GM12878 (cell line): ENCODE data around the gene STX1B. TPM values are rescaled to one million over a fixed set of nuclear protein-coding genes. Genes with fewer than 3 reads are reported as not detected.

ENCODE experiments used
- ATAC-seq: fragments of 200-7000 bp; cut with Tn5 transposase; 3 replicates; pipeline ENCODE4 v1.9.1; 2020; ENCODE audit warnings: mild to moderate bottlenecking, moderate library complexity
- BruUV-seq: library from RNA; stranded (reverse); fragments of 400-500 nt; replicated peaks from 2 replicates; lab custom pipeline; 2021; lab: Mats Ljungman, UMichigan
- CTCF ChIA-PET: fragments of 300-600 bp; sonication (Branson Sonifier 250); formaldehyde crosslinking; extraction: SDS; loops from one replicate; lab custom pipeline; 2021; ENCODE audit warnings: inconsistent platforms; lab: Yijun Ruan, JAX
- POLR2A ChIA-PET: fragments of 350-600 bp; formaldehyde crosslinking; extraction: SDS; loops from one replicate; lab custom pipeline; 2021; ENCODE audit warnings: inconsistent platforms; lab: Charles Lee
- RAD21 ChIA-PET: fragments of 300-600 bp; sonication (Branson Sonifier 250); formaldehyde crosslinking; loops from one replicate; lab custom pipeline; 2023; ENCODE audit warnings: antibody characterized with exemption; ENCODE audit not compliant: unreplicated experiment; lab: Charles Lee
- SMC1A ChIA-PET: fragments of 300-600 bp; sonication (Branson Sonifier 250); formaldehyde crosslinking; loops from one replicate; lab custom pipeline; 2023; ENCODE audit not compliant: unreplicated experiment, uncharacterized antibody; lab: Charles Lee
- DNase-seq: peaks from one replicate; pipeline ENCODE4 v3.0.0-alpha.2; 2011; ENCODE audit warnings: low read depth, low spot score
- FAIRE-seq: peaks from 3 replicates; lab custom pipeline; 2011; peaks lifted over from hg19 to GRCh38; lab: Jason Lieb, UNC
- H2AFZ ChIP-seq: 2 replicates; pipeline ENCODE4 v1.6.0; 2011; ENCODE audit warnings: low read depth, low read length, control low read depth; ENCODE audit not compliant: control insufficient read depth
- H3K27ac ChIP-seq: 2 replicates; pipeline ENCODE4 v1.5.1; 2011; ENCODE audit warnings: control low read depth; ENCODE audit not compliant: control insufficient read depth, insufficient read depth
- H3K27me3 ChIP-seq, 2 experiments: replicated peaks in 1 of 2; 2 replicates each; pipeline versions ENCODE4 v1.6.0 to v1.6.1; 2011; ENCODE audit warnings: low read length in 1 of 2; ENCODE audit not compliant: control insufficient read depth in 2 of 2, insufficient read depth in 2 of 2
- H3K36me3 ChIP-seq, 2 experiments: 2 replicates each; pipeline ENCODE4 v1.5.1; 2011; ENCODE audit warnings: low read length in 1 of 2; ENCODE audit not compliant: control insufficient read depth in 2 of 2, insufficient read depth in 2 of 2
- H3K4me1 ChIP-seq: 2 replicates; pipeline ENCODE4 v1.6.1; 2011; ENCODE audit warnings: mild to moderate bottlenecking, low read length, moderate library complexity, mixed read lengths; ENCODE audit not compliant: control insufficient read depth, insufficient read depth
- H3K4me2 ChIP-seq: 2 replicates; pipeline ENCODE4 v1.6.0; 2011; ENCODE audit warnings: control low read depth; ENCODE audit not compliant: control insufficient read depth, insufficient read depth
- H3K4me3 ChIP-seq: fragments of 200-600 bp; sonication (generic); 2 replicates; pipeline ENCODE4 v1.5.1; 2016
- H3K79me2 ChIP-seq: 2 replicates; pipeline ENCODE4 v1.6.0; 2011; ENCODE audit warnings: low read length; ENCODE audit not compliant: control insufficient read depth, insufficient read depth
- H3K9ac ChIP-seq: 2 replicates; pipeline ENCODE4 v1.8.0; 2011; ENCODE audit warnings: low read length, control low read depth, mixed read lengths; ENCODE audit not compliant: control insufficient read depth, insufficient read depth
- H3K9me3 ChIP-seq: replicated peaks from 3 replicates; pipeline ENCODE4 v1.5.1; 2011; ENCODE audit warnings: mild to moderate bottlenecking, low read length; ENCODE audit not compliant: control insufficient read depth, insufficient read depth
- H4K20me1 ChIP-seq: 2 replicates; pipeline ENCODE4 v1.6.0; 2011; ENCODE audit not compliant: control insufficient read depth, insufficient read depth
- BRCA1 ChIP-seq: IDR thresholded peaks from 2 replicates; pipeline ENCODE4 v1.6.1; 2011; ENCODE audit warnings: low read depth, low read length, improper control_type of control experiment
- CBX3 ChIP-seq: fragments of 200-600 bp; sonication (generic); IDR thresholded peaks from 2 replicates; pipeline ENCODE4 v1.6.1; 2016; ENCODE audit warnings: low read depth, borderline replicate concordance
- CHD2 ChIP-seq: IDR thresholded peaks from 2 replicates; pipeline ENCODE4 v1.6.1; 2011; ENCODE audit warnings: low read depth, low read length, improper control_type of control experiment, borderline replicate concordance
- EP300 ChIP-seq, 2 experiments: fragments of 150-350 bp in 1 of 2; IDR thresholded peaks; 2 replicates each; pipeline ENCODE4 v1.6.1; 2011 to 2012; ENCODE audit warnings: low read depth in 2 of 2, low read length in 2 of 2, borderline replicate concordance in 1 of 2, improper control_type of control experiment in 1 of 2, inconsistent platforms in 1 of 2; ENCODE audit not compliant: control insufficient read depth in 1 of 2
- HCFC1 ChIP-seq: fragments of 150-350 bp; IDR thresholded peaks from 2 replicates; pipeline ENCODE4 v1.6.1; 2014; ENCODE audit warnings: low read length
- IKZF1 ChIP-seq: fragments of 450-650 bp; conservative IDR thresholded peaks from 2 replicates; pipeline ENCODE4 v1.6.1; 2017; ENCODE audit warnings: antibody characterized with exemption, mild to moderate bottlenecking
- KDM1A ChIP-seq: fragments of 200-600 bp; sonication (generic); IDR thresholded peaks from 2 replicates; pipeline ENCODE4 v1.6.1; 2016; ENCODE audit warnings: borderline replicate concordance
- MLLT1 ChIP-seq: fragments of 450-650 bp; IDR thresholded peaks from 2 replicates; pipeline ENCODE4 v1.6.1; 2016; ENCODE audit warnings: mild to moderate bottlenecking
- NRF1 ChIP-seq: conservative IDR thresholded peaks from 2 replicates; pipeline ENCODE4 v1.6.1; 2011; ENCODE audit warnings: mild to moderate bottlenecking, low read depth, low read length, improper control_type of control experiment
- SREBF1 ChIP-seq: IDR thresholded peaks from 2 replicates; pipeline ENCODE4 v1.6.1; 2012; ENCODE audit warnings: mild to moderate bottlenecking, low read length
- TCF7 ChIP-seq: IDR thresholded peaks from 2 replicates; pipeline ENCODE4 v1.6.1; 2014; ENCODE audit warnings: antibody characterized with exemption, borderline replicate concordance
- USF2 ChIP-seq: IDR thresholded peaks from 2 replicates; pipeline ENCODE4 v1.6.1; 2011; ENCODE audit warnings: low read depth, low read length, improper control_type of control experiment, borderline replicate concordance
- ZNF217 ChIP-seq: fragments of 450-650 bp; IDR thresholded peaks from 2 replicates; pipeline ENCODE4 v1.6.1; 2017; ENCODE audit warnings: antibody characterized with exemption, mild to moderate bottlenecking
- WGBS: methylation state at CpG from one replicate; pipeline ENCODE4 v1.1.6; 2016; ENCODE audit warnings: low lambda C conversion rate; ENCODE audit not compliant: insufficient replicate concordance, insufficient coverage; ENCODE audit errors: missing lambda C conversion rate; 5-methylcytosine and 5-hydroxymethylcytosine counted together
- in situ Hi-C: fragments of 300-500 bp; cut with MboI; formaldehyde crosslinking; loops from 9 replicates; pipeline ENCODE4 v1.14.3; 2018; ENCODE audit warnings: mixed read lengths
- intact Hi-C: fragments of 100-400 bp; cut with micrococcal nuclease; formaldehyde crosslinking; loops from one replicate; pipeline ENCODE4 v1.14.2; 2022; ENCODE audit not compliant: unreplicated experiment
- polyA plus RNA-seq, 11 experiments: library from polyadenylated mRNA; depleted of rRNA in 4 of 11; unstranded in 6 of 11; stranded (reverse) in 5 of 11; fragments of >200 nt; fragmentation: Nextera tagmentation in 4 of 11; fragmentation: Illumina TruSeq in 1 of 11; extraction: Ambion mirVana in 4 of 11; extraction: Trizol in 1 of 11; gene quantifications; 1 replicate in 1 of 11; 2 replicates in 10 of 11; pipeline versions ENCODE4 v1.2.1 to v1.2.3, GENCODE V29; 2011 to 2016; ENCODE audit warnings: inconsistent platforms in 2 of 11, missing spikeins in 2 of 11, low read depth in 1 of 11
- total RNA-seq, 4 experiments: library from RNA; depleted of rRNA in 3 of 4; stranded (reverse); fragments of >200 nt in 3 of 4; fragmentation: Illumina TruSeq in 1 of 4; extraction: Trizol in 1 of 4; gene quantifications; 2 replicates each; pipeline versions ENCODE4 v1.2.1 to v1.2.3, GENCODE V29; 2013 to 2021

The STX1B gene
- total and polyA plus RNA-seq, 10 of the 15 experiments (the other 5 are each of a cell fraction or from before 2014, with no cell fraction given) = 0.22 to 2.5 (median 1.1) TPM

GRCh38 chr16:31008551-31008950 is 1.9 kb downstream of the STX1B start:
- Histone ChIP-seq H3K27ac (no peak overlapping the region), H3K9me3 (no peaks in the 10 kb centered on the region)
- no peak for TF ChIP-seq MLLT1
- TF ChIP-seq HCFC1 = no peak
- no peak for TF ChIP-seq CHD2
- TF ChIP-seq, all 136 proteins: peak for 0
- no peak overlapping the region for H3K4me3 ChIP-seq
- ChIA-PET RAD21 (interaction anchor here (0.8 kb wide), 1 partner anchor 14 kb away, joined by 6 read pairs; no protein-coding TSS in a partner anchor), POLR2A (interaction anchor here (1.1 kb wide), 1 partner anchor 11 kb away, joined by 4 read pairs; no protein-coding TSS in a partner anchor), SMC1A (interaction anchor here (0.6 to 1.0 kb wide), 4 partner anchors 8 to 293 kb away, joined by 3 read pairs; no protein-coding TSS in a partner anchor), CTCF (interaction anchor here (1.1 to 2.0 kb wide), 3 partner anchors 23 to 84 kb away, joined by 4 to 5 read pairs (median 4); no protein-coding TSS in a partner anchor)
- H4K20me1 ChIP-seq = no peaks in the 10 kb centered on the region
- DNase-seq (no peak), FAIRE-seq (no peak), ATAC-seq (no peak)
- in situ Hi-C loops (no loop called here), intact Hi-C loops (no loop called here)
- no TSS peak for BruUV-seq
- no peaks in the 10 kb centered on the region for H3K36me3 ChIP-seq
- no peak overlapping the region for H2AFZ ChIP-seq
- H3K4me1 ChIP-seq = no peaks in the 10 kb centered on the region
- H3K27me3 ChIP-seq = peaks cover 3 to 10% of the 10 kb centered on the region in 2 experiments
- no peak overlapping the region for H3K9ac ChIP-seq
- WGBS = 46% methylated on average over 5 of the region's 5 CpGs
- H3K79me2 ChIP-seq = no peaks in the 10 kb centered on the region
- no peak overlapping the region for H3K4me2 ChIP-seq

GRCh38 chr16:31008149-31008548 is 2.3 kb downstream of the STX1B start:
- Histone ChIP-seq H3K4me3 (no peak overlapping the region), H3K4me1 (no peaks in the 10 kb centered on the region), H2AFZ (no peak overlapping the region), H3K9me3 (no peaks in the 10 kb centered on the region), H3K79me2 (no peaks in the 10 kb centered on the region), H4K20me1 (no peaks in the 10 kb centered on the region), H3K4me2 (no peak overlapping the region), H3K27ac (no peak overlapping the region), H3K27me3 (peaks cover 3 to 10% of the 10 kb centered on the region in 2 experiments), H3K9ac (no peak overlapping the region), H3K36me3 (no peaks in the 10 kb centered on the region)
- POLR2A ChIA-PET = no interaction called here
- FAIRE-seq (no peak), ATAC-seq (no peak), DNase-seq (no peak)
- in situ Hi-C loops = no loop called here
- 100% methylated on average over 1 of the region's 6 CpGs for WGBS
- SMC1A ChIA-PET = interaction anchor here (0.6 to 1.0 kb wide), 4 partner anchors 9 to 294 kb away, joined by 3 read pairs; no protein-coding TSS in a partner anchor
- CTCF ChIA-PET = interaction anchor here (1.1 to 2.0 kb wide), 3 partner anchors 22 to 84 kb away, joined by 4 to 5 read pairs (median 4); no protein-coding TSS in a partner anchor
- intact Hi-C loops = no loop called here
- RAD21 ChIA-PET = interaction anchor here (0.8 kb wide), 1 partner anchor 14 kb away, joined by 6 read pairs; no protein-coding TSS in a partner anchor
- BruUV-seq = no TSS peak
- no peak for TF ChIP-seq BRCA1
- TF ChIP-seq CBX3 = no peak
- no peak for TF ChIP-seq IKZF1
- TF ChIP-seq EP300 (IDR thresholded peaks at IDR 0.05; ENCODE audit: borderline replicate concordance in 1 of 2, control insufficient read depth in 1 of 2, low read depth in 2 of 2, low read length in 2 of 2) = no peak
- no peak for TF ChIP-seq HCFC1
- TF ChIP-seq TCF7 = no peak
- no peak for TF ChIP-seq KDM1A
- TF ChIP-seq NRF1 = no peak
- TF ChIP-seq USF2 = no peak
- TF ChIP-seq SREBF1 = no peak
- TF ChIP-seq ZNF217 = no peak
